H9 (cell line): ENCODE data around the gene ADARB2. TPM values are rescaled to one million over a fixed set of nuclear protein-coding genes. Genes with fewer than 3 reads are reported as not detected.

Experiments
- DNase-seq: peaks from one replicate; pipeline ENCODE4 v3.0.0-alpha.2; 2017
- H2AFZ ChIP-seq: one replicate; pipeline ENCODE4 v1.6.1; 2013; ENCODE audit warnings: mild to moderate bottlenecking, low read length, control low read depth, moderate library complexity
- H2AK5ac ChIP-seq: 2 replicates; pipeline ENCODE4 v1.6.1; 2013; ENCODE audit warnings: low read length, control low read depth, mixed read lengths; ENCODE audit not compliant: insufficient read length
- H2BK120ac ChIP-seq: one replicate; pipeline ENCODE4 v1.6.1; 2013; ENCODE audit warnings: low read depth, mild to moderate bottlenecking, low read length, control low read depth, inconsistent platforms; ENCODE audit not compliant: poor library complexity, severe bottlenecking
- H2BK12ac ChIP-seq: 2 replicates; pipeline ENCODE4 v1.6.1; 2013; ENCODE audit warnings: low read length, control low read depth, mixed read lengths, low read depth; ENCODE audit not compliant: insufficient read length
- H2BK15ac ChIP-seq: 2 replicates; pipeline ENCODE4 v1.6.1; 2013; ENCODE audit warnings: low read depth, low read length, control low read depth
- H2BK20ac ChIP-seq: one replicate; pipeline ENCODE4 v1.6.1; 2013; ENCODE audit warnings: low read depth, mild to moderate bottlenecking, low read length, control low read depth, inconsistent platforms; ENCODE audit not compliant: poor library complexity, severe bottlenecking
- H2BK5ac ChIP-seq: 2 replicates; pipeline ENCODE4 v1.6.1; 2013; ENCODE audit warnings: low read length, control low read depth, mixed read lengths; ENCODE audit not compliant: insufficient read length
- H3K14ac ChIP-seq: 2 replicates; pipeline ENCODE4 v1.6.1; 2013; ENCODE audit warnings: low read length, control low read depth; ENCODE audit not compliant: insufficient read depth
- H3K18ac ChIP-seq: 2 replicates; pipeline ENCODE4 v1.6.1; 2013; ENCODE audit warnings: low read depth, mild to moderate bottlenecking, mixed read lengths, low read length, control low read depth; ENCODE audit not compliant: insufficient read length
- H3K23ac ChIP-seq: 2 replicates; pipeline ENCODE4 v1.6.1; 2013; ENCODE audit warnings: low read length, control low read depth, mixed read lengths, low read depth; ENCODE audit not compliant: insufficient read length
- H3K23me2 ChIP-seq: 2 replicates; pipeline ENCODE4 v1.6.1; 2013; ENCODE audit warnings: low read depth, mild to moderate bottlenecking, mixed read lengths, low read length, control low read depth; ENCODE audit not compliant: insufficient read length, poor library complexity, severe bottlenecking
- H3K27ac ChIP-seq: 2 replicates; pipeline ENCODE4 v1.5.1; 2013; ENCODE audit warnings: low read length, control low read depth, mixed read lengths, low read depth; ENCODE audit not compliant: insufficient read length
- H3K27me3 ChIP-seq: 2 replicates; pipeline ENCODE4 v1.6.1; 2013; ENCODE audit warnings: low read length, control low read depth, inconsistent platforms; ENCODE audit not compliant: insufficient read depth
- H3K4ac ChIP-seq: 2 replicates; pipeline ENCODE4 v1.6.1; 2013; ENCODE audit warnings: low read depth, mild to moderate bottlenecking, control low read depth, inconsistent platforms, low read length, moderate library complexity
- H3K4me1 ChIP-seq: 2 replicates; pipeline ENCODE4 v1.6.1; 2013; ENCODE audit warnings: low read length, control low read depth, inconsistent platforms; ENCODE audit not compliant: insufficient read depth
- H3K4me2 ChIP-seq: 2 replicates; pipeline ENCODE4 v1.6.1; 2013; ENCODE audit warnings: low read length, control low read depth, mixed read lengths; ENCODE audit not compliant: insufficient read length, insufficient read depth
- H3K56ac ChIP-seq: 2 replicates; pipeline ENCODE4 v1.6.1; 2013; ENCODE audit warnings: low read depth, mild to moderate bottlenecking, mixed read lengths, low read length, control low read depth; ENCODE audit not compliant: insufficient read length
- H3K79me1 ChIP-seq: 2 replicates; pipeline ENCODE4 v1.6.1; 2013; ENCODE audit warnings: low read depth, mild to moderate bottlenecking, moderate library complexity, low read length, control low read depth, inconsistent platforms; ENCODE audit not compliant: insufficient read depth, poor library complexity, severe bottlenecking
- H3K79me2 ChIP-seq: 2 replicates; pipeline ENCODE4 v1.6.1; 2013; ENCODE audit warnings: low read length, control low read depth, inconsistent platforms; ENCODE audit not compliant: insufficient read depth
- H3K9ac ChIP-seq: 2 replicates; pipeline ENCODE4 v1.6.1; 2013; ENCODE audit warnings: low read length, control low read depth, mixed read lengths; ENCODE audit not compliant: insufficient read length; ENCODE audit errors: extremely low read depth
- H3K9me3 ChIP-seq: one replicate; pipeline ENCODE4 v1.6.1; 2013; ENCODE audit warnings: low read depth, low read length, inconsistent platforms; ENCODE audit not compliant: control insufficient read depth
- H3T11ph ChIP-seq: one replicate; pipeline ENCODE4 v1.6.1; 2013; ENCODE audit warnings: mild to moderate bottlenecking, low read length, control low read depth, inconsistent platforms
- H4K20me1 ChIP-seq: one replicate; pipeline ENCODE4 v1.6.1; 2013; ENCODE audit not compliant: control insufficient read depth, insufficient read length, insufficient read depth
- H4K5ac ChIP-seq: 2 replicates; pipeline ENCODE4 v1.6.1; 2013; ENCODE audit warnings: low read depth, mild to moderate bottlenecking, mixed read lengths, low read length, control low read depth; ENCODE audit not compliant: insufficient read length
- H4K8ac ChIP-seq: replicated peaks from 2 replicates; pipeline ENCODE4 v1.6.1; 2013; ENCODE audit warnings: low read length, control low read depth, mixed read lengths, low read depth; ENCODE audit not compliant: insufficient read length
- H4K91ac ChIP-seq: 2 replicates; pipeline ENCODE4 v1.6.1; 2013; ENCODE audit warnings: low read depth, mild to moderate bottlenecking, moderate library complexity, mixed read lengths, low read length, control low read depth; ENCODE audit not compliant: insufficient read length
- H3K27ac Mint-ChIP-seq, 3 experiments: 2 replicates in 2 of 3; 3 replicates in 1 of 3; pipeline ENCODE4 v1.8.0; 2020 to 2021; ENCODE audit warnings: mixed read lengths in 3 of 3, mild to moderate bottlenecking in 1 of 3, moderate library complexity in 1 of 3
- H3K27me3 Mint-ChIP-seq: 2 replicates; pipeline ENCODE4 v1.8.0; 2021; ENCODE audit warnings: low read depth, mild to moderate bottlenecking, moderate library complexity, mixed read lengths
- H3K36me3 Mint-ChIP-seq, 3 experiments: 2 replicates in 2 of 3; 3 replicates in 1 of 3; pipeline ENCODE4 v1.8.0; 2020 to 2021; ENCODE audit warnings: low read depth in 3 of 3, mixed read lengths in 3 of 3; ENCODE audit not compliant: insufficient read depth in 1 of 3
- H3K4me1 Mint-ChIP-seq, 2 experiments: 2 replicates each; pipeline ENCODE4 v1.8.0; 2020; ENCODE audit warnings: mixed read lengths in 2 of 2
- H3K4me3 Mint-ChIP-seq, 2 experiments: 2 replicates in 1 of 2; 3 replicates in 1 of 2; pipeline ENCODE4 v1.8.0; 2020 to 2021; ENCODE audit warnings: mild to moderate bottlenecking in 2 of 2, mixed read lengths in 2 of 2, moderate library complexity in 1 of 2
- H3K9me3 Mint-ChIP-seq, 2 experiments: 2 replicates in 1 of 2; 3 replicates in 1 of 2; pipeline ENCODE4 v1.8.0; 2020; ENCODE audit warnings: mild to moderate bottlenecking in 2 of 2, mixed read lengths in 2 of 2, moderate library complexity in 1 of 2
- WGBS: extraction: QIAGEN DNeasy Blood & Tissue Kit; methylation state at CpG from one replicate; pipeline ENCODE4 v1.1.7; 2013; ENCODE audit warnings: missing lambda C conversion rate, low lambda C conversion rate, mixed read lengths; ENCODE audit not compliant: insufficient read length; ENCODE audit errors: extremely low coverage; 5-methylcytosine and 5-hydroxymethylcytosine counted together
- total RNA-seq: library from RNA; stranded (reverse); gene quantifications from 2 replicates; pipeline ENCODE4 v1.2.1, GENCODE V29; 2021
- TF ChIP-seq, protein P1 (sequence below): fragments of 200-600 bp; sonication (generic); conservative IDR thresholded peaks from 3 replicates; pipeline ENCODE4 v1.8.0; 2021; ENCODE audit warnings: antibody characterized with exemption, mild to moderate bottlenecking

The ADARB2 gene
- total RNA-seq, 1 experiment from 2014 or later: 0.87 TPM

DNA sequence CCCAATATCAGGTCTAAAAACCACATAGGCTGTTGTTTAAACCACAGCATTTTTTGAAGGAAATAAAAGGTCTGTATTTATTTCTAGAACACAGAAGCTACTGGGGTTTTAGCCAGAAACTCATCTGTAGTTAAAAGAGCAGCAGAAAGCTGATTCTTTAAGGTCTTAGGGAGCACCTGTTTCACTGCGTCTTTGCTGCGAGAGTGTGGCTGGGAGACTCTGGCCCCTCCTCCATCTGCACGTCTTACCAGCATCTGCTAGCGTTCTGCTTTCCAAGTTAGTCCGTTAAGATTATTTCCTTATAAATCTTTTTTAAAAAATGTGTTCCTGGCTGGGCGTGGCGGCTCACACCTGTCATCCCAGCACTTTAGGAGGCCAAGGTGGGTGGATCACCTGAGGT is 95.9 kb downstream of the ADARB2 start:
- no peak overlapping the region for H3K27ac ChIP-seq
- H3K9me3 ChIP-seq: no peaks in the 10 kb centered on the region
- no peak overlapping the region for H4K8ac ChIP-seq
- H2AK5ac ChIP-seq: no peak overlapping the region
- H2BK120ac ChIP-seq: no peak overlapping the region
- H2BK12ac ChIP-seq: no peak overlapping the region
- H3K14ac ChIP-seq: no peak overlapping the region
- H3K4me1 ChIP-seq: no peaks in the 10 kb centered on the region
- Mint-ChIP-seq H3K9me3 (no peaks in the 10 kb centered on the region), H3K4me1 (no peaks in the 10 kb centered on the region), H3K27ac (no peak overlapping the region), H3K4me3 (no peak overlapping the region), H3K36me3 (no peaks in the 10 kb centered on the region), H3K27me3 (peaks cover 15% of the 10 kb centered on the region)
- H4K20me1 ChIP-seq: no peaks in the 10 kb centered on the region
- no peak overlapping the region for H4K5ac ChIP-seq
- no peak for DNase-seq
- H3K4me2 ChIP-seq: no peak overlapping the region
- no peak overlapping the region for H3K9ac ChIP-seq
- no peak overlapping the region for H3K18ac ChIP-seq
- H3K79me2 ChIP-seq: no peaks in the 10 kb centered on the region
- no peak overlapping the region for H3K23ac ChIP-seq
- H3K56ac ChIP-seq: no peak overlapping the region
- H4K91ac ChIP-seq: no peak overlapping the region
- no peak overlapping the region for H2AFZ ChIP-seq
- H3K23me2 ChIP-seq: no peaks in the 10 kb centered on the region
- H2BK5ac ChIP-seq: no peak overlapping the region
- H3K79me1 ChIP-seq: no peaks in the 10 kb centered on the region
- WGBS: no CpG with 5 or more reads among the region's 7 CpGs
- TF ChIP-seq, protein P1, sequence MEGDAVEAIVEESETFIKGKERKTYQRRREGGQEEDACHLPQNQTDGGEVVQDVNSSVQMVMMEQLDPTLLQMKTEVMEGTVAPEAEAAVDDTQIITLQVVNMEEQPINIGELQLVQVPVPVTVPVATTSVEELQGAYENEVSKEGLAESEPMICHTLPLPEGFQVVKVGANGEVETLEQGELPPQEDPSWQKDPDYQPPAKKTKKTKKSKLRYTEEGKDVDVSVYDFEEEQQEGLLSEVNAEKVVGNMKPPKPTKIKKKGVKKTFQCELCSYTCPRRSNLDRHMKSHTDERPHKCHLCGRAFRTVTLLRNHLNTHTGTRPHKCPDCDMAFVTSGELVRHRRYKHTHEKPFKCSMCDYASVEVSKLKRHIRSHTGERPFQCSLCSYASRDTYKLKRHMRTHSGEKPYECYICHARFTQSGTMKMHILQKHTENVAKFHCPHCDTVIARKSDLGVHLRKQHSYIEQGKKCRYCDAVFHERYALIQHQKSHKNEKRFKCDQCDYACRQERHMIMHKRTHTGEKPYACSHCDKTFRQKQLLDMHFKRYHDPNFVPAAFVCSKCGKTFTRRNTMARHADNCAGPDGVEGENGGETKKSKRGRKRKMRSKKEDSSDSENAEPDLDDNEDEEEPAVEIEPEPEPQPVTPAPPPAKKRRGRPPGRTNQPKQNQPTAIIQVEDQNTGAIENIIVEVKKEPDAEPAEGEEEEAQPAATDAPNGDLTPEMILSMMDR: no peak
- no peak overlapping the region for H3T11ph ChIP-seq
- H2BK15ac ChIP-seq: no peak overlapping the region
- H2BK20ac ChIP-seq: no peak overlapping the region
- H3K27me3 ChIP-seq: no peaks in the 10 kb centered on the region
- no peak overlapping the region for H3K4ac ChIP-seq
